A673 (cell line): ENCODE data around the gene TAF6. TPM values are rescaled to one million over a fixed set of nuclear protein-coding genes. Genes with fewer than 3 reads are reported as not detected.
A peak's percentile ranks its signal among the peaks of the same experiment; 100 is the strongest.

Source experiments
- BruUV-seq: library from RNA; stranded (reverse); fragments of 400-500 nt; replicated peaks from 2 replicates; lab custom pipeline; 2021; lab: Mats Ljungman, UMichigan
- CTCF ChIA-PET: fragments of 300-600 bp; sonication (Branson Sonifier 250); formaldehyde crosslinking; loops from one replicate; lab custom pipeline; 2022; ENCODE audit warnings: antibody characterized with exemption; lab: Charles Lee
- POLR2A ChIA-PET: fragments of 300-600 bp; sonication (Branson Sonifier 250); formaldehyde crosslinking; loops from one replicate; lab custom pipeline; 2022; ENCODE audit warnings: antibody characterized with exemption; ENCODE audit not compliant: low non-redundant PET; lab: Charles Lee
- DNase-seq: peaks from one replicate; pipeline ENCODE4 v3.0.0-alpha.2; 2015; ENCODE audit warnings: low spot score
- H3K27ac ChIP-seq: fragments of 200-600 bp; sonication (generic); 2 replicates; pipeline ENCODE4 v1.5.1; 2016; ENCODE audit warnings: mixed run types, low read depth, mild to moderate bottlenecking, mixed read lengths, antibody characterized with exemption, low read length; ENCODE audit not compliant: poor library complexity, severe bottlenecking
- H3K27me3 ChIP-seq: fragments of 200-600 bp; sonication (generic); replicated peaks from 2 replicates; pipeline ENCODE4 v1.6.1; 2017; ENCODE audit warnings: mixed run types, low read depth, mild to moderate bottlenecking, mixed read lengths, antibody characterized with exemption, low read length; ENCODE audit not compliant: insufficient read depth, poor library complexity
- H3K36me3 ChIP-seq: fragments of 200-600 bp; sonication (generic); 2 replicates; pipeline ENCODE4 v1.6.1; 2016; ENCODE audit warnings: mixed run types, mild to moderate bottlenecking, mixed read lengths, antibody characterized with exemption, low read length; ENCODE audit not compliant: insufficient read depth, poor library complexity, severe bottlenecking
- H3K4me1 ChIP-seq: fragments of 200-600 bp; sonication (generic); 2 replicates; pipeline ENCODE4 v1.6.1; 2017; ENCODE audit warnings: mixed run types, mild to moderate bottlenecking, mixed read lengths, antibody characterized with exemption, low read length; ENCODE audit not compliant: insufficient read depth, poor library complexity, severe bottlenecking
- H3K4me3 ChIP-seq: fragments of 200-600 bp; sonication (generic); 2 replicates; pipeline ENCODE4 v1.5.1; 2016; ENCODE audit warnings: low read depth, mixed run types, mild to moderate bottlenecking, mixed read lengths, low read length; ENCODE audit not compliant: poor library complexity, severe bottlenecking
- H3K9me3 ChIP-seq: fragments of 200-600 bp; sonication (generic); 2 replicates; pipeline ENCODE4 v1.6.1; 2016; ENCODE audit warnings: mixed run types, low read depth, mild to moderate bottlenecking, mixed read lengths, antibody characterized with exemption, low read length; ENCODE audit not compliant: poor library complexity, severe bottlenecking
- CTCF ChIP-seq: fragments of 300-800, 200-600 bp; sonication (generic); conservative IDR thresholded peaks from 2 replicates; pipeline ENCODE4 v1.5.1; 2017; ENCODE audit warnings: low read depth, mild to moderate bottlenecking, antibody characterized with exemption, low read length, moderate library complexity, mixed read lengths
- EZH2 ChIP-seq: fragments of 200-600 bp; sonication (generic); IDR thresholded peaks from 2 replicates; pipeline ENCODE4 v1.6.1; 2017; ENCODE audit warnings: borderline replicate concordance, low read depth, mild to moderate bottlenecking, mixed read lengths, antibody characterized with exemption, low read length; ENCODE audit not compliant: poor library complexity, severe bottlenecking
- intact Hi-C: fragments of 100-400 bp; cut with micrococcal nuclease; formaldehyde crosslinking; loops from one replicate; pipeline ENCODE4 v1.10.0; 2022; ENCODE audit not compliant: unreplicated experiment
- microRNA-seq: library from miRNA; unstranded; fragments of <30 nt; microRNA quantifications from one replicate; pipeline ENCODE4 v1.2.0, GENCODE V29; 2021
- total RNA-seq: library from RNA; stranded (reverse); gene quantifications from 2 replicates; pipeline ENCODE4 v1.2.3, GENCODE V29; 2021

Gene TAF6
- total RNA-seq, 1 experiment from 2014 or later, result 97.3 TPM

- DNase-seq, result no peak
- Histone ChIP-seq H3K27me3 (no peaks in the 10 kb centered on the region), H3K36me3 (peaks cover 38% of the 10 kb centered on the region), H3K27ac (no peak overlapping the region), H3K9me3 (no peaks in the 10 kb centered on the region), H3K4me3 (no peak overlapping the region), H3K4me1 (no peaks in the 10 kb centered on the region)
- ChIA-PET CTCF (no interaction called here), POLR2A (no interaction called here)
- no peak for TF ChIP-seq CTCF
- no peak for TF ChIP-seq EZH2
- no TSS peak for BruUV-seq
- intact Hi-C loops, result no loop called here
These were observed 55.8 kb downstream of the TAF6 start for GRCh38 chr7:100063376-100063775.

DNA sequence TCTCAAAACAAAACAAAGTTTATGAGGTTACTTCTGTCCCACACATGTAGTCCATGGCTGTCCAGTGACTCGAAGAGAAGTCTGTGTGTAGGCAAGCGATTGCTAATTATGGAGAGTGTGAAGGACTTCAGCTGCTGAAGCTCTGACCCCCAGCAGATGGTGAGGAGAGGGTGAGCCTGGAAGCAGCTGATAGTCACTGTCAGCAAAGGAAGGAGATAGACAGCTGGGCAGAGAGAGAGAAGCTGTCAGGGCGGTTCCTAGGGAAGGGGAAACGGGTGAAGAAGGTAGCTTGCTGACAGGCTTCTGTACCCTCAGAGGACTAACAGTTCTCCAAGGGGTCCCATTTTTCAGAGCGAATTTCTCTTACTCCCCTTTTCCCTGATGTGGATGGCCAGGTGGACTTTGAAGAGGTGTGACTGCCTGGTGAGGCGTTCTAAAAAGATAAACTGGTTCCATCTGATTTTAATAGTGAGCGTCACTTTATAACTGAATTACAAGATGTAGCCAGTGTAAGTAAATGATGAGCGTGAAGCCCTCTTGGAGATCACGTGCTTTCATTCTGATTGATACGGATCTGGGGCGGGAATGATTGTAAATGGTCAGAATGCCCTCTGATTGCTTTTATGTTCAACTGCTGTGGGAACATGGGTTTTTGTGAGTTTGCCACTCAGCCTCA is 57.5 kb downstream of the TAF6 start:
- Histone ChIP-seq H3K36me3 (peaks cover 53% of the 10 kb centered on the region), H3K4me3 (no peak overlapping the region), H3K27me3 (no peaks in the 10 kb centered on the region), H3K9me3 (no peaks in the 10 kb centered on the region), H3K4me1 (no peaks in the 10 kb centered on the region), H3K27ac (no peak overlapping the region)
- intact Hi-C loops, result no loop called here
- TF ChIP-seq EZH2 (no peak), CTCF (no peak)
- POLR2A ChIA-PET, result interaction anchor here (0.6 kb wide), 1 partner anchor 309 kb away, joined by 8 read pairs; no protein-coding TSS in a partner anchor
- CTCF ChIA-PET, result no interaction called here
- no TSS peak for BruUV-seq
- no peak for DNase-seq

GRCh38 chr7:100059251-100059739 is 59.9 kb downstream of the TAF6 start:
- no peak for TF ChIP-seq EZH2
- no peak for TF ChIP-seq CTCF
- H3K4me3 ChIP-seq, result no peak overlapping the region
- intact Hi-C loops, result no loop called here
- CTCF ChIA-PET, result no interaction called here
- H3K27ac ChIP-seq, result no peak overlapping the region
- no peaks in the 10 kb centered on the region for H3K4me1 ChIP-seq
- POLR2A ChIA-PET, result no interaction called here
- H3K27me3 ChIP-seq, result no peaks in the 10 kb centered on the region
- no peak for DNase-seq
- no peaks in the 10 kb centered on the region for H3K9me3 ChIP-seq
- peaks cover 43% of the 10 kb centered on the region for H3K36me3 ChIP-seq
- BruUV-seq, result no TSS peak

Small RNA genes within 50 kb of the gene (microRNA-seq; reads per million reads assigned to microRNA genes)
- gene MIR106B (12,909 reads per million, percentile 96 among the genes with 10 or more reads in this experiment), gene MIR25 (2,226 reads per million, percentile 88 among the genes with 10 or more reads in this experiment), gene MIR4658 (not detected), gene MIR93 (25,093 reads per million, percentile 98 among the genes with 10 or more reads in this experiment)

Other genes starting within 250 kb of the TAF6 start
- not detected in 2 replicates for gene OR2AE1, start 242.3 kb downstream of the TAF6 start, total RNA-seq
- gene TRIM4, start 199.8 kb downstream of the TAF6 start, total RNA-seq, result 18.3 and 23.4 TPM in 2 replicates
- not detected in 2 replicates for gene GJC3, start 189.7 kb downstream of the TAF6 start, total RNA-seq
- gene AZGP1, start 143.3 kb downstream of the TAF6 start, total RNA-seq, result not detected in 2 replicates
- gene ZKSCAN1, start 103.8 kb downstream of the TAF6 start, total RNA-seq, result 66.5 and 69.5 TPM in 2 replicates
- 17.2 and 21.7 TPM in 2 replicates for gene ZSCAN21, start 69.6 kb downstream of the TAF6 start, total RNA-seq
- 50.2 and 50.8 TPM in 2 replicates for gene ZNF3, start 37.6 kb downstream of the TAF6 start, total RNA-seq
- gene COPS6, start 30.4 kb downstream of the TAF6 start, total RNA-seq, result 155 and 166 TPM in 2 replicates
- 399 and 418 TPM in 2 replicates for gene MCM7, start 18.0 kb downstream of the TAF6 start, total RNA-seq
- 24.0 and 25.1 TPM in 2 replicates for gene AP4M1, start 17.7 kb downstream of the TAF6 start, total RNA-seq
- gene CNPY4, start 276 bp upstream of the TAF6 start, total RNA-seq, result 20.2 and 22.2 TPM in 2 replicates
- gene MBLAC1, start 7.6 kb upstream of the TAF6 start, total RNA-seq, result 3.0 and 3.1 TPM in 2 replicates
- gene LAMTOR4, start 29.6 kb upstream of the TAF6 start, total RNA-seq, result 84.5 and 90.4 TPM in 2 replicates
- 22.6 and 25.7 TPM in 2 replicates for gene TRAPPC14, start 39.4 kb upstream of the TAF6 start, total RNA-seq
- 3.2 and 3.5 TPM in 2 replicates for gene GAL3ST4, start 49.3 kb upstream of the TAF6 start, total RNA-seq
- gene GPC2, start 58.0 kb upstream of the TAF6 start, total RNA-seq, result 23.3 and 28.4 TPM in 2 replicates
- 1.2 and 2.4 TPM in 2 replicates for gene STAG3, start 58.6 kb upstream of the TAF6 start, total RNA-seq
- gene PVRIG, start 100.6 kb upstream of the TAF6 start, total RNA-seq, result not detected in 2 replicates
- not detected in 2 replicates for gene SPDYE3, start 188.3 kb upstream of the TAF6 start, total RNA-seq
- gene PILRB, start 238.8 kb upstream of the TAF6 start, total RNA-seq, result 26.5 and 31.0 TPM in 2 replicates